Anterior cingulate cortex (tissue), 58 donors: ENCODE measurements around the gene CSGALNACT2.
"Not testable (repeated sequence)": the region's sequence is repeated elsewhere in the genome, so short reads cannot be mapped to it uniquely, and the experiment has no call there.

ENCODE experiments used
- DNase-seq, 58 donors: peaks; one replicate each; lab custom pipeline; 2025; lab: John Stamatoyannopoulos, UW

Gene CSGALNACT2

DNA sequence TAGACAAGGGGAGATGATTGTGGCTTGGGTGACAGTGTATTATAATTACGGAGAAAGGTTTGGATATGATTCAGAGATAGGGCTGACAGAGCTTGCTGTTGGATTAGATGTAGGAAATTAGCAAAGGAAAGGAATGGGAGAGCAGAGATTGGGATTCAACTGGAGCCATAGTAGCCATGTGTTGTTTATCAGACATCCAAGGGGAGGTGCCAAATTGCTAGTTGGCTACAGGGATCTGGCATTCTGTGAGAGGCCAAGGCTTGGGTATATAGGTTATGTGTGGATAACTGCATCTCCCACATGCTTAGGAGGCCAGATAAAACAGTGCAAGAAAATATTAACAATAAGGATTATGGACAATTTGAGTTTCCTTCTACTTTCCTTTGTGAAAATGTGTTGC lies 34.9 kb downstream of the CSGALNACT2 start:
- no peak for DNase-seq

GRCh38 chr10:43174969-43175368 lies 36.7 kb downstream of the CSGALNACT2 start:
- no peak for DNase-seq

- DNase-seq, result no peak
Measured at GRCh38 chr10:43176271-43176670, 38.0 kb downstream of the CSGALNACT2 start.

DNA sequence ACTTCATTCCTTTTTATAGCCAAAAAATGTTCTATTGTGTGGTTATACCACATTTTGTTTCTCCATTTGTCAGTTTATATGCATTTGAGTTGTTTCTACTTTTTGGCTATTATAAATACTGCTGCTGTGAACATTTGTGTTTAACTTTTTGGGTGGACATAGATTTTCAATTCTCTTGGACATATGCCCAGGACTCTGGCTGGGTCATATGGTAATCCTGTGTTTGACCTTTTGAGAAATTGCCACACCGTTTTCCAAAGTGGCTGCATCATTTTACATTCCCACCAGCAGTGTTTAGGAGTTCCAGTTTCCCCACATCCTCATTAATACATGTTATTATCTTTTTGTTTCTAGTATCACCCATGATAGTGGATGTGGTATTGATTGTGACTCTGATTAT lies 39.4 kb downstream of the CSGALNACT2 start:
- DNase-seq, result no peak

- DNase-seq, result no peak
Measured at GRCh38 chr10:43181146-43181545, 42.9 kb downstream of the CSGALNACT2 start.

DNA sequence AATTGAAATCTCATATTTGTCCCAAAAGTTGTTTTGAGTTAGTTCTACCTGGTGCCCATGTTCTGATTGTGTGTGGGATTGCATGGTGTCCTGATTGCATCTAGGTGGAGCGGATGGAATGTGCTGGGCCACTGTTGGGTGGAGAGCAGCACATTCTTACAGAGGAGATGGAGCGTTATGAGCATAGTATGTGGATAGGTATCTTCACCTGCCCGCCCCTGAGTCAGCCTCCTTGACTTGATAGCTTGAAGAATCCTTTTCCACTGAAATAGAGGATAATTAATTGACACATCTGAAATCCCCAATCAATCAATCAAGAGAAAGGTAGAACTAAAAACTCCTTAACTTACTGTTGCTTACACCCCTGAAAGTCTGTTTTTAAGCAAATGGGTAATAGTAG lies 45.5 kb downstream of the CSGALNACT2 start:
- not testable (repeated sequence) for DNase-seq

DNA sequence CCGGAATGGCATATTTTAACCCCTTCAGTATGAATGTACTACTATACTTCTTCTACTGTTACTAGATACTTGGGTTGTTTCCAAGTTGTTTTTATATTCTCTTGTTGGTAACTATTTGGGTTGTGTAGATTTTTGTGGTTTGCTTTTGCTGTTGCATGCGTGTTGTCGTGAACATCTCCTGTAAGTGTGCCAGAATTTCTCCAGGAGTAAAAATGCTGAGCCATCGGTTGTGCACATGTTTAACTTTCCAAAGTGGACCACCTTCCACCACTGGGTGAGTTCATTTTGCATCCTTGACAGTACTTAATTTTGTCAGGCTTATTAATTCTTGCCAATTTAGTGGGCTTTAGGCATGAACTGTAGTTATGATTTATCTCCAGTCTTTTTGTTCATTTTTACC lies 47.9 kb downstream of the CSGALNACT2 start:
- DNase-seq, result no peak

- no peak for DNase-seq
Measured at GRCh38 chr10:43187213-43187612, 49.0 kb downstream of the CSGALNACT2 start.

- no peak for DNase-seq
Measured at GRCh38 chr10:43188702-43189101, 50.5 kb downstream of the CSGALNACT2 start.

- no peak for DNase-seq
Measured at GRCh38 chr10:43190289-43190688, 52.0 kb downstream of the CSGALNACT2 start.

- DNase-seq, result peak in 1 of 58 donors; percentile 44
Measured at GRCh38 chr10:43190775-43191174, 52.5 kb downstream of the CSGALNACT2 start.

- no peak for DNase-seq
Measured at GRCh38 chr10:43192884-43193283, 54.6 kb downstream of the CSGALNACT2 start.

DNA sequence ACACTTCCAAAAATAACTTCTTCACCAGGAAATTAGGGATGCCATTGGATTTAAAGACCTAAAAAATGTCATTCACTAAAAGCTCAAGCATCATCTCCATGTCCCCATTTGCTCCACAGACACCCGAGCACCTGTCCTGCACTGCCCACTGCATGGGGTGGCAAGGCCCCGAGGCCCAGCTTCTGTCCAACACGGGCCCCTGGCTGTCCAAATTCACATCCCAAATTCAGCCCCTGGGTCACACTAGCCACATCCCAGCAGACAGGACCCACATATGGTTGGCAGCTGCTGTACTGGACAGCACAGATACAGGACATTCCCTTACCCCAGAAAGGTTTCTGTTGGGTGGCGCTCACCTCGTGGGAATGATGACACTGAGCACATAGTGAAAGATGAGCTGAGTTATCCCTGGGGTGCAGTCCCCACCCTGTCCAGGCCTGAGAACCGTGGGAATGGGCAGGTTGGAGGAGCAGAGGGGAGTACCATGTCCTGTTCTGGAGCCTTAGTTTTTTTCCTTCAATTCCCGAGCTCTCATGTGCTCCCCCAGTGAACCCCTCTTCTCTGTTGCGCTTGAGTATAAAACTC lies 55.3 kb downstream of the CSGALNACT2 start:
- no peak for DNase-seq

GRCh38 chr10:43194266-43194665 lies 56.0 kb downstream of the CSGALNACT2 start:
- DNase-seq, result no peak

DNA sequence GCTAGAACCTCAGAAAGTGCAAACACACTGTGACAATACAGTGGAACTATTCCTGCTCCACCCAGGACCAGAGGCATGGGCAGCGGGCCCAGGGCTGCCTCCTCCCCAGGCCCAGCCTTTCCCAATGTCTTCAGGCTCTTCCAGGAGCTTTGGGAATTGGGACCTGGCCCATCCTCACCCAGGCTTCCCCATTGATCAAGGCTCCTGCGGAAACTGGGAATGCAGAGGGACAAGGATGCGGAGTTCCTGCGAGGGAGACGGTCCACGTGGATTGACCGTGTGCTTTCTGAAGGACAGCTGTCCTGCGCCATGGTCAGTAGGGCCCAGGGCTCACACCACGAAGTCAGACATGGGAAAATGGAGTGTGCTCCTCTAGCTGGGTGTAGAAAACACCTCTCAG lies 56.6 kb downstream of the CSGALNACT2 start:
- no peak for DNase-seq

DNA sequence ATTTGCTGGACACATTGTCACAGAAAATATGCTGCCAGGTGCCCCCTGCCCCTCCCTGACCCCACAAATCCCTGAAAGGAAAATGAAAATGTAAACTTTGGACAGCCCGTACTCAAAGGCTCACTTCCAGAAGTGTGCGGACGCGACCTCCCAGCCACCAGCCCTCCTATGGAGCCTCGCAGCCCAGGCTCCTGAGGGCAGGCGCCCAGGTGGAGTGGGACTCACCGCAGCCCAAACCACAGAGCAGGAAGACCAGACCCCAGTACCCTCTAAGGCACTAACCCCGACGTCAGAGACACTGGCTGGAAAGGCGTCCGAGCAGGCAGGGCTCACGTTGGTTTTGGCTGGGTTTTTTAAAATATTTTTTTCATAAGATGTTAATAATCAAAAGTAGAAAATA lies 57.3 kb downstream of the CSGALNACT2 start:
- DNase-seq, result no peak

DNA sequence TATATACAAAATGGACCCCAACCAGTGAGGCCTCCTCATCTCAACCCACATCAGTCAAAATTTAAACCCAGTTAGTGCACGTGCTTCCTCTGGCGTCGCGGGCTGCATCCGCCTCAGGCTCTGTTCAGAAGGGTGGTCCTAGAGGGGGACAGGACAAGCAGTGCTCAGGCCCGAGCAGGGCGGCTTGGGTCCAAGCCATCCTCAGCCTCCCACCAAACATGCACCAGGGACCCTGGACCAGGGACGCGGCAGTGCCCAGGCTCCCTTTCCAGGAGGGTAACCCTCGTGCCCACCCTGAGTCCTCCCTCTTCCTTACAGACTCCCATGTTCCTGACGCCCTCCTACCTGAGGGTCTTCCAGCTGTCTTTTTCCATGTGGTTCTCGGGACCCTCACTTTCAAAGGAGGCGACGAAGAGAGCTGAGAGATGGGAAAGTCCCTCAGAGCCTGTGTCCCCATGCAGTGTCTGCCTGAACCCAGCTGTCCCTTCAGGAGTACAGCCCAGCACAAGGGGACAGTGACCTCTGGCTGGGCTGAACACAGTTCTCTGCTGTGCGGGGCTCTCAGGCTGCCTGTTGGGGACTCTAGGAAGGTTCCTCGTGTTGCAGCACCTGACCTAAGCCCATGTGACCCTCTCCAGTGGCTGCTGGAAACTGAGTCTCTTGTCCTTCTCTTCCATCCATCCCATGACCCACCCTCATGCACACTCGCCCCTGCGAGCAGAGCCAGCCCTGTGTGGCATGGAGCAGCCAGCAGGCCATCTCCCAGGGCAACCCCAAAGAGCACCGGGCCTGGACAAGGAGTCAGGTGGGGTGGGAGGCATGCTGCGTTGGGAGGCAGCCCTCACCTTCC lies 58.1 kb downstream of the CSGALNACT2 start:
- DNase-seq, result no peak

DNA sequence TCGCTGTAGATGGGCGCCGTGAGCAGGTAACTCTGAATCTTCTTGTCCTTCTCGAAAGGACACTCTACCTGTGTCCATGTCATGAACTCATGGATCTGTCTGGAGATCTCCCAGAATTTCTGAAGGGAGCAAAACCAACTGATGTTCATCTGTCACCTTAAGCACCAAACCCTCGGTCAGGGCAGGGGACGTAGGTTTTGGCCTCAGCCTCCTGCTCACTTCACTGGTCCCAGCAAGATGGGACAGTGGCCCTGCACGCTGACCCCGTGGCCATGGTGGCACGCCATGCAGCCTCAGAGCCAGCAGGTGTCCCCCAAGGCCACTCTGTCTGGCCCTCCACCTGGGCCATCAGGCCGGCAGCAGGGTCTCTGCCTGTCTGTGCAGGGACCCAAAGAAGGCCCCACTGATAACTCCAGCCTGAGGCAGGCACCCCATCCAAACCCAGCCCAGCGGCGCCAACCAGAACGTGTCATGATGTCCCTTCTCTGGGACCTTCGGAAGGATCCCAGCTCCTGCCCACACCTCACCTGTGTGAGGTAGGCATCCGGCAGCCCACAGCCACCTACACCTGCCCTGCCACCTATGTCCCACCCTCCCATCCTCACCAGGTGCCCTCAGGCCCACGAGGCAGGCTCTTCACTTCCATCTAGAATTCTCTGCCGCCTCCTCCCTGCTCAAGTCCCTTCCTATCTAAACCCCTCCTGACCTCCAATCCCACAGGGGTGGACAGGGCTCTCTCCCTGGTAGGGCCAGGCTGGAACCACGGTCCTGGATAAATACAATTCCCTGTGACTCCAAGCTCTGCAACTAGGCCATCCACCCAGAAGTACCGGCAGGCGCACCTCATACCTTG lies 59.0 kb downstream of the CSGALNACT2 start:
- no peak for DNase-seq

DNA sequence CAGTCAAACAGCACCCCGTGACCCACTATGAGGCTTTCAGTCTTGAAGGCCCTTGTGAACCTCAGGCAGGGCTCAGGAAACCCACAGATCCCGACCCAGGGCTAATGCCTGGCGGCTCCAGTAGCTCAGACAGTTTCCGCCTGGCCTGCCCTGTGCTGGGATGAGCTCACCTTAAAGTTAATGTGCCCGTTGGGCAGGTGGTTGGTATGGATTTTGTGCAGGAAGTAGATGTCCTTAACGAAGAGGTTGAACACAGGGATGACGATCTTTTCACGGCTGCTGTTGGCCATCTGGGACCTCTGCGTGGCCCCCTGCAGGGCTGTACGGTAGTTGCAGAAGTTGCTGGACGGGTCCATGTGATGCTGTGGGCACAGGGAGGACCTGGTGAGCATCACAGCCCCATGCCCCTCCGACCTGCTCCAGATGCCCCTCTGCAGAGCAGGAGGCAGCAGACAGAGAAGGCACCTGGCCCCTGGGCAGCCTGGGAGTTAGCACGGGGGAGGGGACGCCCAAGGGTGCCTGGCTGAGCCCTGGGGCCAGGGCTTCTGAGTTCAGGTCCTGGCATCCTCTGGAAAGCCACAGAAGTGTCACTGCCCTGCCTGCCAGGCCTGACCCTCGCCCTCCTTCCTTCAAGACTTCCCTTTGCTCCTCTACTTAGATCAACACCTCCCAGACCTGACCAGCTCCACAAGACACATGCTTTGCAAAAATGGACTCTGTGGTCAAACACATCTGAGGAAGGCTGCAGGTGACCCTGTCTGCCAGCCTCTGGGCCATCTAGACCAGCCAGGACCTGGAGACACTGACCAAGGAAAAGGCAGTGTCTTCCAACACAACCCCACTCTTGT lies 59.8 kb downstream of the CSGALNACT2 start:
- no peak for DNase-seq

DNA sequence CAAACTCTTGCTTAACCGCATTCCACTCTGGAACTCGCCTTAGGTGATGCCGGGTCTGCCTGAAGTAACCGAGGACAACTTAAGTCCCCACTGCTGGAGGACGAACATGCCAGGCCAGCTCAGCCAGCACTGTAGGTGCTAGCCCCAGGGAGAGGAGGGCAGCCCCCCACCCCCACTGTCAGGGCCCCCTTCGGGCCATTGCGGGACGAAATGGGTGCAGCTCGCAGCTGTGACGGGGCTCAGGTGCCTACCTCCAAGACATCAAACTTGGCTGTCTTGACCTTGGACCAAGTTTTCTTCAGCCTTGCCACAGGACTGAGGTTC lies 60.4 kb downstream of the CSGALNACT2 start:
- no peak for DNase-seq
